Cardiac atrium fibroblast (primary cell): ENCODE results near the gene RIN1. TPM values are rescaled to one million over a fixed set of nuclear protein-coding genes. Genes with fewer than 3 reads are reported as not detected.

Experiments
- total RNA-seq: library from RNA; depleted of rRNA; stranded (reverse); fragments of >200 nt; gene quantifications from 2 replicates; pipeline ENCODE4 v1.2.3, GENCODE V29; 2015

RIN1 gene
- 12.8 and 30.0 TPM in 2 replicates for total RNA-seq

GRCh38 chr11:66336234-66337102, at the start of gene RIN1:
TSS of gene RIN1 (minus strand) at chr11:66336434. CDS start at chr11:66336402, 32 bp downstream.

GRCh38 chr11:66371627-66372415, 35.6 kb upstream of the RIN1 start, which contains the start of gene SLC29A2:
TSS of gene SLC29A2 (minus strand) at chr11:66371760. CDS start at chr11:66371591, 169 bp downstream.

GRCh38 chr11:66347425-66348276, 11.4 kb upstream of the RIN1 start, which contains the start of gene B4GAT1:
TSS of gene B4GAT1 (minus strand) at chr11:66347629. CDS start at chr11:66347545, 84 bp downstream.

GRCh38 chr11:66344550-66345315, 8.5 kb upstream of the RIN1 start, which contains the start of gene BRMS1:
TSS of gene BRMS1 (minus strand) at chr11:66345104. CDS start at chr11:66342234, 2,870 bp downstream.

GRCh38 chr11:66316849-66317251, 19.4 kb downstream of the RIN1 start, which contains the start of gene CD248:
TSS of gene CD248 (minus strand) at chr11:66317044. CDS start at chr11:66317027, 17 bp downstream.

GRCh38 chr11:66291706-66292542, 44.3 kb downstream of the RIN1 start, which contains the start of gene TMEM151A:
TSS of gene TMEM151A (plus strand) at chr11:66291894. CDS start at chr11:66292014, 120 bp downstream.

GRCh38 chr11:66288671-66289547, 47.3 kb downstream of the RIN1 start, which contains the start of gene YIF1A:
TSS of gene YIF1A (minus strand) at chr11:66289143. CDS start at chr11:66288985, 158 bp downstream.

Other genes starting within 250 kb of the RIN1 start
- 12.3 and 15.0 TPM in 2 replicates for gene KLC2, start 78.7 kb downstream of the RIN1 start, total RNA-seq
- gene RAB1B, start 67.8 kb downstream of the RIN1 start, total RNA-seq: 147 and 156 TPM in 2 replicates
- not detected in 2 replicates for gene CNIH2, start 58.3 kb downstream of the RIN1 start, total RNA-seq
- gene YIF1A, start 47.3 kb downstream of the RIN1 start, total RNA-seq: 199 and 214 TPM in 2 replicates
- 0.54 and 1.5 TPM in 2 replicates for gene TMEM151A, start 44.5 kb downstream of the RIN1 start, total RNA-seq
- 126 and 180 TPM in 2 replicates for gene CD248, start 19.4 kb downstream of the RIN1 start, total RNA-seq
- gene BRMS1, start 8.7 kb upstream of the RIN1 start, total RNA-seq: 40.8 and 46.5 TPM in 2 replicates
- 23.7 and 28.2 TPM in 2 replicates for gene B4GAT1, start 11.2 kb upstream of the RIN1 start, total RNA-seq
- not detected in 2 replicates for gene SLC29A2, start 35.3 kb upstream of the RIN1 start, total RNA-seq
- gene NPAS4, start 84.6 kb upstream of the RIN1 start, total RNA-seq: not detected in 2 replicates
- 24.1 and 36.6 TPM in 2 replicates for gene MRPL11, start 102.4 kb upstream of the RIN1 start, total RNA-seq
- gene PELI3, start 130.5 kb upstream of the RIN1 start, total RNA-seq: 8.5 and 9.9 TPM in 2 replicates
- gene DPP3, start 144.0 kb upstream of the RIN1 start, total RNA-seq: 43.9 and 68.2 TPM in 2 replicates
- gene BBS1, start 174.2 kb upstream of the RIN1 start, total RNA-seq: 20.4 and 28.7 TPM in 2 replicates
- 17.1 and 33.2 TPM in 2 replicates for gene ZDHHC24, start 209.6 kb upstream of the RIN1 start, total RNA-seq
- gene ACTN3, start 210.5 kb upstream of the RIN1 start, total RNA-seq: under 0.01 TPM in 2 replicates
- 65.9 and 72.4 TPM in 2 replicates for gene CTSF, start 232.2 kb upstream of the RIN1 start, total RNA-seq